ENCODE data around the gene TEN1. TPM values are rescaled to one million over a fixed set of nuclear protein-coding genes. Genes with fewer than 3 reads are reported as not detected.

Gene TEN1
- total and polyA plus RNA-seq, 2 of the 13 experiments (the other 11 are each of a cell fraction or from before 2014, with no cell fraction given): 18.0 to 21.3 TPM

DNA sequence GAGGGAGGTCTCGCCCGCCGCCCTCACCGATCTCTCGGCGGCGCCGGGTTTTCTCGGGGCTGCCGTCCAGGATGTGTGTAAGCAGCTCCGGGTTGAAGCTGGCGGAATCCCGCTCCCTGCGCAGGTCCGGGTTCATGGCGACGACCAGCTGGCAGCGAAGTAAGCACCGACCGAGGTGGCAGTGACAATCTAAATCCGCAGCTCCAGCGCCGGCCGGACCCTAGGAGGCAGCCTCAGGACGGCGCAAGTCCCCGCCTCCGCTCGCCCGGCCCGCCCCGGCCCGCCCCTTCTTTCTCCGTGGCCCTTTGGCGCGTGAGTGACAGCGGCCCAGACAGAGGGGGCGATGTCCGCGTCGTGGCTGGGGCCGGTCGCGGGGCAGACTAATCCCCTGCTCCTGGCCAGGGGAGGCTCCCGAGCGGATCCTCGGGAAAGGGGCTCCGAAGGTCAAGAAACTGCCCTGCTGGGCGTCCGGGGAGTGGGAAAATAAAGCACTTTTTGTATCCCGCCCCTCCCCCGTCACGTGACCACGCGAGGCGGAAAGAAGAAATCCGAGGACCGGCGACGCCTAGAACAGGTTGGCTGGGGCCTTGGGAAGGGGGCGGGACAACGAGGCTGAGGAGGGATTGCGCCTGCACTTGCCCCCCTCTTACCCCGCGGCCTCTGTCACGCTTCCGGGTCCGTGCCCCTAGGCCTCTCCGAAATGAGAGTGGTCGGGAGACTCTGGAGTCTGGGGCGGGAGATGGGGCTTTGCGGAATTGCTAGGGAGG lies at the start of gene TEN1, which contains the start of gene ACOX1 (continued):
- TF ChIP-seq PHF8 (CRISPR knock-in tag; IDR thresholded peaks at IDR 0.05): peak; percentile 82
- peak; percentile 88 for TF ChIP-seq SP5 (CRISPR knock-in tag; IDR thresholded peaks at IDR 0.05; ENCODE audit: borderline replicate concordance, low read depth)
- peak; percentile 57; the same call in 1 of the 2 replicates for TF ChIP-seq ZNF138 (CRISPR knock-in tag; IDR thresholded peaks at IDR 0.05; ENCODE audit: low read depth)
- TF ChIP-seq FOXK1 (CRISPR knock-in tag; IDR thresholded peaks at IDR 0.05; ENCODE audit: borderline replicate concordance, low read depth): peak; percentile 5
- TF ChIP-seq ZNF501 (CRISPR knock-in tag; IDR thresholded peaks at IDR 0.05): peak; percentile 81
- TF ChIP-seq TARDBP (CRISPR knock-in tag; IDR thresholded peaks at IDR 0.05): peak; percentile 56
- TF ChIP-seq, protein P1, sequence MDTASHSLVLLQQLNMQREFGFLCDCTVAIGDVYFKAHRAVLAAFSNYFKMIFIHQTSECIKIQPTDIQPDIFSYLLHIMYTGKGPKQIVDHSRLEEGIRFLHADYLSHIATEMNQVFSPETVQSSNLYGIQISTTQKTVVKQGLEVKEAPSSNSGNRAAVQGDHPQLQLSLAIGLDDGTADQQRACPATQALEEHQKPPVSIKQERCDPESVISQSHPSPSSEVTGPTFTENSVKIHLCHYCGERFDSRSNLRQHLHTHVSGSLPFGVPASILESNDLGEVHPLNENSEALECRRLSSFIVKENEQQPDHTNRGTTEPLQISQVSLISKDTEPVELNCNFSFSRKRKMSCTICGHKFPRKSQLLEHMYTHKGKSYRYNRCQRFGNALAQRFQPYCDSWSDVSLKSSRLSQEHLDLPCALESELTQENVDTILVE (CRISPR knock-in tag; IDR thresholded peaks at IDR 0.05): peak; percentile 88; the same call in 1 of the 2 replicates
- no peak for TF ChIP-seq HMGA1 (CRISPR knock-in tag; conservative IDR thresholded peaks at IDR 0.05)
- TF ChIP-seq SNRNP70 (IDR thresholded peaks at IDR 0.05; ENCODE audit: low read depth, low read length): no peak
- TF ChIP-seq TBX2 (CRISPR knock-in tag; IDR thresholded peaks at IDR 0.05; ENCODE audit: borderline replicate concordance): peak; percentile 96
- peak; percentile 36; the same call in 1 of the 2 replicates for TF ChIP-seq HOXD1 (CRISPR knock-in tag; IDR thresholded peaks at IDR 0.05)
- peak; percentile 98; the same call in 1 of the 2 replicates for TF ChIP-seq ZNF816 (CRISPR knock-in tag; IDR thresholded peaks at IDR 0.05; ENCODE audit: borderline replicate concordance)
- peak; percentile 87 for TF ChIP-seq ZSCAN29 (CRISPR knock-in tag; conservative IDR thresholded peaks at IDR 0.05)
- peak; percentile 3; the same call in 1 of the 2 replicates for TF ChIP-seq ZSCAN21 (CRISPR knock-in tag; IDR thresholded peaks at IDR 0.05; ENCODE audit: borderline replicate concordance)
- TF ChIP-seq NONO (IDR thresholded peaks at IDR 0.05): no peak
- peak; percentile 98 for TF ChIP-seq NONO (CRISPR knock-in tag; conservative IDR thresholded peaks at IDR 0.05)
- TF ChIP-seq ARNT2 (CRISPR knock-in tag; IDR thresholded peaks at IDR 0.05; ENCODE audit: low read depth): no peak; the same call in none of the 2 replicates
- no peak for TF ChIP-seq CBX2 (IDR thresholded peaks at IDR 0.05; ENCODE audit: low read depth, low read length)
- 0 out of 2 replicates have a peak, but pooled peaks have one; percentile 7 for TF ChIP-seq CBX2 (CRISPR knock-in tag; IDR thresholded peaks at IDR 0.05; ENCODE audit: low read depth)
- peak; percentile 91 for TF ChIP-seq ZNF678 (CRISPR knock-in tag; IDR thresholded peaks at IDR 0.05)
- no peak for TF ChIP-seq ZNF781 (CRISPR knock-in tag; IDR thresholded peaks at IDR 0.05; ENCODE audit: borderline replicate concordance, not compliant biosample characterization)
- TF ChIP-seq, protein P2, sequence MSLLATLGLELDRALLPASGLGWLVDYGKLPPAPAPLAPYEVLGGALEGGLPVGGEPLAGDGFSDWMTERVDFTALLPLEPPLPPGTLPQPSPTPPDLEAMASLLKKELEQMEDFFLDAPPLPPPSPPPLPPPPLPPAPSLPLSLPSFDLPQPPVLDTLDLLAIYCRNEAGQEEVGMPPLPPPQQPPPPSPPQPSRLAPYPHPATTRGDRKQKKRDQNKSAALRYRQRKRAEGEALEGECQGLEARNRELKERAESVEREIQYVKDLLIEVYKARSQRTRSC (CRISPR knock-in tag; IDR thresholded peaks at IDR 0.05; ENCODE audit: low read depth): peak; percentile 84
- TF ChIP-seq POLR2A (IDR thresholded peaks at IDR 0.05; ENCODE audit: insufficient read depth in 1 of 2, low read depth in 2 of 2, low read length in 2 of 2): peak; percentile 87 to 97
- TF ChIP-seq, protein P3, sequence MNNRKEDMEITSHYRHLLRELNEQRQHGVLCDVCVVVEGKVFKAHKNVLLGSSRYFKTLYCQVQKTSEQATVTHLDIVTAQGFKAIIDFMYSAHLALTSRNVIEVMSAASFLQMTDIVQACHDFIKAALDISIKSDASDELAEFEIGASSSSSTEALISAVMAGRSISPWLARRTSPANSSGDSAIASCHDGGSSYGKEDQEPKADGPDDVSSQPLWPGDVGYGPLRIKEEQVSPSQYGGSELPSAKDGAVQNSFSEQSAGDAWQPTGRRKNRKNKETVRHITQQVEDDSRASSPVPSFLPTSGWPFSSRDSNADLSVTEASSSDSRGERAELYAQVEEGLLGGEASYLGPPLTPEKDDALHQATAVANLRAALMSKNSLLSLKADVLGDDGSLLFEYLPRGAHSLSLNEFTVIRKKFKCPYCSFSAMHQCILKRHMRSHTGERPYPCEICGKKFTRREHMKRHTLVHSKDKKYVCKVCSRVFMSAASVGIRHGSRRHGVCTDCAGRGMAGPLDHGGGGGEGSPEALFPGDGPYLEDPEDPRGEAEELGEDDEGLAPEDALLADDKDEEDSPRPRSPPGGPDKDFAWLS (CRISPR knock-in tag; IDR thresholded peaks at IDR 0.05; ENCODE audit: borderline replicate concordance): peak; percentile 54; the same call in 1 of the 2 replicates
- TF ChIP-seq ZNF564 (CRISPR knock-in tag; IDR thresholded peaks at IDR 0.05): no peak; the same call in none of the 2 replicates
- TF ChIP-seq, protein P4, sequence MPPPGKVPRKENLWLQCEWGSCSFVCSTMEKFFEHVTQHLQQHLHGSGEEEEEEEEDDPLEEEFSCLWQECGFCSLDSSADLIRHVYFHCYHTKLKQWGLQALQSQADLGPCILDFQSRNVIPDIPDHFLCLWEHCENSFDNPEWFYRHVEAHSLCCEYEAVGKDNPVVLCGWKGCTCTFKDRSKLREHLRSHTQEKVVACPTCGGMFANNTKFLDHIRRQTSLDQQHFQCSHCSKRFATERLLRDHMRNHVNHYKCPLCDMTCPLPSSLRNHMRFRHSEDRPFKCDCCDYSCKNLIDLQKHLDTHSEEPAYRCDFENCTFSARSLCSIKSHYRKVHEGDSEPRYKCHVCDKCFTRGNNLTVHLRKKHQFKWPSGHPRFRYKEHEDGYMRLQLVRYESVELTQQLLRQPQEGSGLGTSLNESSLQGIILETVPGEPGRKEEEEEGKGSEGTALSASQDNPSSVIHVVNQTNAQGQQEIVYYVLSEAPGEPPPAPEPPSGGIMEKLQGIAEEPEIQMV (CRISPR knock-in tag; IDR thresholded peaks at IDR 0.05; ENCODE audit: low read depth): peak; percentile 34; the same call in 1 of the 2 replicates

Data from HepG2 (cell line).